ENCODE measurements around the gene SREK1IP1. TPM values are rescaled to one million over a fixed set of nuclear protein-coding genes. Genes with fewer than 3 reads are reported as not detected.

Gene SREK1IP1
- total and polyA plus RNA-seq, 7 donors = 4.2 to 20.8 (median 13.6) TPM

DNA sequence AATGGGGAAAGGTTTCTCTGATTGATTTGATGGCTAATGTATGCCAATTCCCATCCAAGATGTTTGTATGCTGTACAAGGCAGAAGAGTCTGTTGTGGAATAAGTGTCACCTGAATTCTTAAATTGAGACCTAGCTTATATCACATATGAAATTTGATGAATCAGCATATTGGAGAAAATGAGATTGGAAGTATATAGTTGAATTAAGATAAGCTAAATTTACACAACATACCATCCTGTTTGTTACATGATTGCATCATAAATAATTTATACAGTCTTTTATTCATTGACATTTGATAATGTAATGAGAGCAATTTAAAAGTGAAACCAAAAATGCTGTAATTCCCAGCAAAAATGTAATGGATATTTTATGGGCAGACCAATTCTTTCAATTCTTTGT, 1.4 kb upstream of the SREK1IP1 start:
- Histone ChIP-seq H3K27me3 (no peaks in the 10 kb centered on the region), H3K9me3 (no peaks in the 10 kb centered on the region), H3K4me3 (peak overlapping the region; percentile 64 to 74 (median 72)), H3K4me1 (peaks cover 0 to 41% (median 34%) of the 10 kb centered on the region in 4 donors), H3K36me3 (peaks cover 0 to under 1% (median 0%) of the 10 kb centered on the region in 4 donors), H3K27ac (no peak overlapping the region)
- intact Hi-C loops (cut with DNase I) = loop anchor here (5.0 to 10.0 kb wide), 2 partner anchors 712 to 795 kb away; partner anchors contain the start of genes ADAMTS6, CENPK and PPWD1
- TF ChIP-seq POLR2AphosphoS5 (IDR thresholded peaks at IDR 0.05) (no peak), EP300 (IDR thresholded peaks at IDR 0.05) (no peak), POLR2A (IDR thresholded peaks at IDR 0.05) (no peak)
- TF ChIP-seq, protein P1, sequence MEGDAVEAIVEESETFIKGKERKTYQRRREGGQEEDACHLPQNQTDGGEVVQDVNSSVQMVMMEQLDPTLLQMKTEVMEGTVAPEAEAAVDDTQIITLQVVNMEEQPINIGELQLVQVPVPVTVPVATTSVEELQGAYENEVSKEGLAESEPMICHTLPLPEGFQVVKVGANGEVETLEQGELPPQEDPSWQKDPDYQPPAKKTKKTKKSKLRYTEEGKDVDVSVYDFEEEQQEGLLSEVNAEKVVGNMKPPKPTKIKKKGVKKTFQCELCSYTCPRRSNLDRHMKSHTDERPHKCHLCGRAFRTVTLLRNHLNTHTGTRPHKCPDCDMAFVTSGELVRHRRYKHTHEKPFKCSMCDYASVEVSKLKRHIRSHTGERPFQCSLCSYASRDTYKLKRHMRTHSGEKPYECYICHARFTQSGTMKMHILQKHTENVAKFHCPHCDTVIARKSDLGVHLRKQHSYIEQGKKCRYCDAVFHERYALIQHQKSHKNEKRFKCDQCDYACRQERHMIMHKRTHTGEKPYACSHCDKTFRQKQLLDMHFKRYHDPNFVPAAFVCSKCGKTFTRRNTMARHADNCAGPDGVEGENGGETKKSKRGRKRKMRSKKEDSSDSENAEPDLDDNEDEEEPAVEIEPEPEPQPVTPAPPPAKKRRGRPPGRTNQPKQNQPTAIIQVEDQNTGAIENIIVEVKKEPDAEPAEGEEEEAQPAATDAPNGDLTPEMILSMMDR (IDR thresholded peaks at IDR 0.05) = no peak
- no peak for DNase-seq

DNA sequence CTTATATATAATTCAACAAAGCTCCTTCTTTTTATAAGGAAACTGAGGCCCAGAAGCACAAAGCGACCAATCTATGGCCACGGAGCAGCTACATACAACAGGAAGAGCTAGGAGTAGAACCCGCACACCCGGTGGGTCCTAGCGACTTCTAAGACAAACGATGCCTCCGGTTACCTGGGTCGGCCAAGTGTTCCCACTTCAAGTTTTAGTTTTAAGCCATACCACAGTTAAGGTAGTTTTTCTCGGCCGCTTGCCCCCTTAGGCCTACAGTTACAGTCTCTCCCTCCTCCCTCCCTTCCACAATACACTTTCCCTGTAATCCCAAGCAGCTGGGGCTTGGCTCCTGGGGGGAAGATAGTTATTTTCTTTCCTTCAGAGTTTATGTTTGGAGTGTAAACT, 533 bp downstream of the SREK1IP1 start:
- peak overlapping the region; percentile 79 to 86 (median 84) for H3K27ac ChIP-seq
- peaks cover 0 to 41% (median 34%) of the 10 kb centered on the region in 4 donors for H3K4me1 ChIP-seq
- no peaks in the 10 kb centered on the region for H3K27me3 ChIP-seq
- TF ChIP-seq EP300 (IDR thresholded peaks at IDR 0.05) (no peak), POLR2A (IDR thresholded peaks at IDR 0.05) (no peak), POLR2AphosphoS5 (IDR thresholded peaks at IDR 0.05) (no peak)
- TF ChIP-seq, protein P1 (IDR thresholded peaks at IDR 0.05) = no peak
- WGBS, 2 donors = 1% methylated on average over 10 of the region's 10 CpGs
- intact Hi-C loops (cut with DNase I) = loop anchor here (5.0 to 10.0 kb wide), 2 partner anchors 714 to 797 kb away; partner anchors contain the start of genes ADAMTS6, CENPK and PPWD1
- DNase-seq = no peak
- H3K4me3 ChIP-seq = peak overlapping the region; percentile 64 to 74 (median 72)
- H3K9me3 ChIP-seq = no peaks in the 10 kb centered on the region
- peaks cover 0 to 10% (median 0%) of the 10 kb centered on the region in 4 donors for H3K36me3 ChIP-seq

DNA sequence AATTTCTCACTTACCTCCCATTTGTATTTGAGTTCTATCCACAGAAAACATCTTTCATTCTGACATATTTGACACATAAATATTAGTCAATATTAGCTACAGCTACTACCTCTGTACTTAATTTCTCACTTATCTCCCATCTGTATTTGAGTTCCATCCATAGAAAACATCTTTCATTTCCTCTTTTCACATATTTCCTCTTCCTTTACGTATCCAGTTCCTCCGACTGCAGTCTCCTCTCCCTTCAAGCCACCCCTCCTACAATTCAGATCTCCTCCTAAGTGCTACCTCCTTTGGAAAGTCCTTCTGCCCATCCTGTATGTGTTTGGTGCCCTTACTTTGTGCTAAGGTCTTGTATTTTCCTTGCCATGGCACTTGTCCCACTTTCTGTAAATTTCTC, 1.6 kb downstream of the SREK1IP1 start:
- no peaks in the 10 kb centered on the region for H3K27me3 ChIP-seq
- peak overlapping the region in 3 of 4 donors; percentile 64 to 74 (median 69) for H3K4me3 ChIP-seq
- no peak for DNase-seq
- peaks cover 0 to 13% (median 0%) of the 10 kb centered on the region in 4 donors for H3K36me3 ChIP-seq
- TF ChIP-seq POLR2A (IDR thresholded peaks at IDR 0.05) = no peak
- TF ChIP-seq EP300 (IDR thresholded peaks at IDR 0.05) = no peak
- TF ChIP-seq POLR2AphosphoS5 (IDR thresholded peaks at IDR 0.05) = no peak
- TF ChIP-seq, protein P1 (IDR thresholded peaks at IDR 0.05) = no peak
- H3K27ac ChIP-seq = no peak overlapping the region
- intact Hi-C loops (cut with DNase I) = loop anchor here (5.0 to 10.0 kb wide), 2 partner anchors 715 to 798 kb away; partner anchors contain the start of genes ADAMTS6, CENPK and PPWD1
- H3K9me3 ChIP-seq = no peaks in the 10 kb centered on the region
- 74 to 86% methylated on average over 2 of the region's 2 CpGs for WGBS, 2 donors
- H3K4me1 ChIP-seq = peaks cover 0 to 41% (median 34%) of the 10 kb centered on the region in 4 donors

DNA sequence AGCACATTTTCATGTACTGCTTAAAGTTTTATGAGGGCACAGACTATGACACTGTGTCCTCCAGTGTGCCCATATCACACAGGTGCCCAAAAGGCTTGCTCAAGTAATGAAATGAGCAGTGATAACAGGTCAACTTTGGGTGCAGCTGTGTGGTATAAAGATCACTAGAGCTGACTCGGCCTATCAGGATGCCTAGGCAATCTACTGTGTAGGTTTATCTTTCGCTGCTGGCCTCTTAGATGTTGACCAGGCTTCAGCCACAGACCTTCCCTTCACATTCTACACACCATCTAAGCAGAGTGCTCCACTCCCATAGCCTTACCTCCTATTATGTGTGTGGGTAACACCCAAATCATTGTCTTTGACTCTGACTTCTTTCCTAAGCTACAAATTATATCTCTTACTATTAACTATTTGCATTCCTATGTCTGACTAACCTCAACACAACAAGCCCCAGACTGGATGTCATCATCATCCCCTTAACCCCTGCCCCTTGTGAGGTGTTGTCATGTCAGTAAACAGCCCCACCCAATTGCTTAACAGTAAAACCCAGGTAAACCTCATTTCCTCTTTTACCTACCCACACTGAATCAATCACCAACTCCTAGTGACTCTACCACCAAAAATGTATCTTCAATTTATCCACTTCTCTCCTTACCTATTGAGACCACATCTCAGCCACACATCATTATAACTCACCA, 2.5 kb downstream of the SREK1IP1 start:
- peaks cover 0 to 39% (median 36%) of the 10 kb centered on the region in 4 donors for H3K4me1 ChIP-seq
- no peak overlapping the region for H3K4me3 ChIP-seq
- 57 to 86% methylated on average over 2 of the region's 2 CpGs for WGBS, 2 donors
- H3K36me3 ChIP-seq = peaks cover 0 to 21% (median 0%) of the 10 kb centered on the region in 4 donors
- DNase-seq = no peak
- no peaks in the 10 kb centered on the region for H3K27me3 ChIP-seq
- TF ChIP-seq, protein P1 (IDR thresholded peaks at IDR 0.05) = no peak
- TF ChIP-seq POLR2AphosphoS5 (IDR thresholded peaks at IDR 0.05) (no peak), EP300 (IDR thresholded peaks at IDR 0.05) (no peak), POLR2A (IDR thresholded peaks at IDR 0.05) (no peak)
- H3K27ac ChIP-seq = no peak overlapping the region
- no peaks in the 10 kb centered on the region for H3K9me3 ChIP-seq
- intact Hi-C loops (cut with DNase I) = loop anchor here (5.0 to 10.0 kb wide), 2 partner anchors 716 to 799 kb away; partner anchors contain the start of genes ADAMTS6, CENPK and PPWD1
